PC-9 (cell line): ENCODE results near the gene MEF2A.

Experiments
- CTCF ChIP-seq: fragments of 200-600 bp; sonication (generic); conservative IDR thresholded peaks from 2 replicates; pipeline ENCODE4 v1.6.1; 2017; ENCODE audit warnings: mixed run types, antibody characterized with exemption, mild to moderate bottlenecking, moderate library complexity
- EZH2 ChIP-seq: fragments of 200-600 bp; sonication (generic); IDR thresholded peaks from 2 replicates; pipeline ENCODE4 v1.8.0; 2017; ENCODE audit warnings: antibody characterized with exemption, low read depth

GRCh38 chr15:99593070-99593469 is 27.3 kb downstream of the MEF2A start:
- TF ChIP-seq EZH2 = no peak
- TF ChIP-seq CTCF = no peak
